ENCODE measurements around the gene SRSF1. TPM values are rescaled to one million over a fixed set of nuclear protein-coding genes. Genes with fewer than 3 reads are reported as not detected.

Gene SRSF1
- total RNA-seq, 1 donor from 2014 or later, result 92.4 TPM

DNA sequence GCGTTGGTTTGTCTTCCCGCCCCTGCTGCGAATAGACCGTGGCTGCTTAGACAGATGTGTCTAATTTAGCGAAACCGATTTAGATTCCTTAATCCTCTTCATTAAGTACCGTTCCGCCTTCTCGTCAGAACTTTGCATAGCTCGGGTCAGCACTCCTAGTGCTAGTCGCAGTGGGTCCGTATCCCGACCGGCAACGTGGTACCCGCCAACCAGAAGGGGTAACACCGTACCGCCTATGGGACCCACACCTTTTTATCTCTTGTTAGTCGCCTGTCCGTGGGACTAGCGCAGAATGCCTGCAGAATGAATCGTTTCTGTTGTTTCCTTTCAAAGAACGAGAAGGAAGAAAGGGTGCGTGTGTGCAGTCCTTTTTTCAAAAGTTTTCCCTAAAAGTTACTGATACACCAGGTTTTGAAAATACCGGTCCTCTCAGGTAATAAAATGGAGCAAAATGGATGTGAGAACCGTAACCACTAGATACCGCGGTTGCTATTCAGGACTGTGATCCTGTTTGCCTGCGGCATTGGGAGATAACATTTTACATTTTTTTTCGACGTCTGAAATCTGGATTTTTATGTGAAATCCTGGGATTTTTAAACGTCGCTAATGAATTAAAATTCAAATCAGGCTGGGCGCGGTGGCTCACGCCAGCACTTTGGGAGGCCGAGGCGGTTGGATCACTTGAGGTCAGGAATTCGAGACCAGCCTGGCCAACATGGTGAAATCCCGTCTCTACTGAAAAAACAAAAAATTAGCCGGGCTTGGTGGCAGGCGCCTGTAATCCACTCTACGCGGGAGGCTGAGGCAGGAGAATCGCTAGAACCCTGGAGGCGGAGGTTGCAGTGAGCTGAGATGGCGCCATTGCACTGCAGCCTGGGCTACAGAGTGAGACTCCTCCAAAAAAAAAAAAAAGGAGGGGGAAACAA, 998 bp upstream of the SRSF1 start:
- TF ChIP-seq, protein P1, sequence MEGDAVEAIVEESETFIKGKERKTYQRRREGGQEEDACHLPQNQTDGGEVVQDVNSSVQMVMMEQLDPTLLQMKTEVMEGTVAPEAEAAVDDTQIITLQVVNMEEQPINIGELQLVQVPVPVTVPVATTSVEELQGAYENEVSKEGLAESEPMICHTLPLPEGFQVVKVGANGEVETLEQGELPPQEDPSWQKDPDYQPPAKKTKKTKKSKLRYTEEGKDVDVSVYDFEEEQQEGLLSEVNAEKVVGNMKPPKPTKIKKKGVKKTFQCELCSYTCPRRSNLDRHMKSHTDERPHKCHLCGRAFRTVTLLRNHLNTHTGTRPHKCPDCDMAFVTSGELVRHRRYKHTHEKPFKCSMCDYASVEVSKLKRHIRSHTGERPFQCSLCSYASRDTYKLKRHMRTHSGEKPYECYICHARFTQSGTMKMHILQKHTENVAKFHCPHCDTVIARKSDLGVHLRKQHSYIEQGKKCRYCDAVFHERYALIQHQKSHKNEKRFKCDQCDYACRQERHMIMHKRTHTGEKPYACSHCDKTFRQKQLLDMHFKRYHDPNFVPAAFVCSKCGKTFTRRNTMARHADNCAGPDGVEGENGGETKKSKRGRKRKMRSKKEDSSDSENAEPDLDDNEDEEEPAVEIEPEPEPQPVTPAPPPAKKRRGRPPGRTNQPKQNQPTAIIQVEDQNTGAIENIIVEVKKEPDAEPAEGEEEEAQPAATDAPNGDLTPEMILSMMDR (IDR thresholded peaks at IDR 0.05; ENCODE audit: borderline replicate concordance), result no peak
- Histone ChIP-seq H3K4me3 (peak overlapping the region; percentile 96), H3K9me3 (replicated peaks) (no peaks in the 10 kb centered on the region), H3K27me3 (ENCODE audit: low read depth) (no peaks in the 10 kb centered on the region), H3K36me3 (peaks cover 31% of the 10 kb centered on the region), H3K27ac (replicated peaks) (peak overlapping the region; percentile 98), H3K4me1 (peaks cover 51% of the 10 kb centered on the region)
- intact Hi-C loops (cut with micrococcal nuclease), result loop anchor here (10.0 kb wide), 1 partner anchor 107 kb away; no protein-coding TSS in a partner anchor
- DNase-seq, result no peak

DNA sequence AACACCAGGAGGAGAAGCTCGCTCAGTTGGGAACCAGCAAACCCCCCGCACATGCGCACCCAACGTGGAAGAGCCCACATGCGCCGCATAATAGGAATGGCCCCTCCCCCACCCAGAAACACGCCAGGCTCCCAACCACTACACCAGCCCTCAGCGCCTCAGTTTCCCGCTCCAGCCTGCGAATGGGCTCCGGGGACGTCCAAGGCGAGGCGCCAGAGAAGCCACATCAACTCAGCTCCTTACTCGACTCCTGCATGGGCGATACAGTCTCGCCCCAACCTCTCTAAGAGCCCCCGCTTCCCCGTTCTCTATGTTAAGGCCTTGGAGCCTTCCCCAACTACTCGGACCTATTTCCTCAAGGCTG, 504 bp downstream of the SRSF1 start:
- TF ChIP-seq, protein P1 (IDR thresholded peaks at IDR 0.05; ENCODE audit: borderline replicate concordance), result no peak
- H3K27me3 ChIP-seq (ENCODE audit: low read depth), result no peaks in the 10 kb centered on the region
- H3K4me3 ChIP-seq, result peak overlapping the region; percentile 96
- intact Hi-C loops (cut with micrococcal nuclease), result loop anchor here (10.0 kb wide), 1 partner anchor 108 kb away; no protein-coding TSS in a partner anchor
- peak; percentile 75 for DNase-seq
- no peaks in the 10 kb centered on the region for H3K9me3 ChIP-seq (replicated peaks)
- H3K27ac ChIP-seq (replicated peaks), result peak overlapping the region; percentile 98
- H3K36me3 ChIP-seq, result peaks cover 40% of the 10 kb centered on the region
- H3K4me1 ChIP-seq, result peaks cover 66% of the 10 kb centered on the region

DNA sequence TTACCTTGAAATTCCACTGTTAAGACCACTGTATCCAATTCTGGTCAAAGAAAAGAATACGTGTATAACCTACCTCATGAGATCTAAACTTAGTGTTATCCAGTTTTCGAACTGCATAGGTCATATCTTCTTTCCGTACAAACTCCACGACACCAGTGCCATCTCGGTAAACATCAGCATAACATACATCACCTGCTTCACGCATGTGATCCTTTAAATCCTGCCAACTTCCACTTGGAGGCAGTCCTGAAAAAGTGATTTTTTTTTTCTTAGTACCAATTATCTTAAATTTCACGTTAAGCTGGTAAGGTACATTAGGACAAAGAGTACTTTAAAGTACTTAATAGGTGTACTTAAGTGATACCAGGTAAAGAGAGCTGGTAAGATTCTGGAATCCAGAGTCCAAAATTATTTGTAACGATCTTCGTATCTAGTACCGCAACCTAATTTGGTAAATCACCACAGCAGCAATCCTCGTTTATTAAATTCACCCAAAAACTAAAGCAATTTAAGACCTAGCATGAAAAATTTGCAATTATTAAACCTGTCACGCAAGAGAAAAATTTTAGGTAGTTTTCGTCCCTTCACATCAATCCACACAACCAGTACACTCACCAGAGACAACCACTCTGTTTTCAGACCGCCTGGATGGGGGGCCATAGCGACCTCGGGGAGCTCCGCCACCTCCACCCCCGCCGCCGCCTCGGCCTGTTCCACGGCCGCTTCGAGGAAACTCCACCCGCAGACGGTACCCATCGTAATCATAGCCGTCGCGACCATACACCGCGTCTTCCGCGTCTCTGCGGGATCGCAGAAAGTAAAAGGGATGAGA, 1.1 kb downstream of the SRSF1 start:
- Histone ChIP-seq H3K27ac (replicated peaks) (peak overlapping the region; percentile 98), H3K4me3 (peak overlapping the region; percentile 96), H3K36me3 (peaks cover 44% of the 10 kb centered on the region), H3K4me1 (peaks cover 69% of the 10 kb centered on the region), H3K9me3 (replicated peaks) (no peaks in the 10 kb centered on the region), H3K27me3 (ENCODE audit: low read depth) (no peaks in the 10 kb centered on the region)
- TF ChIP-seq, protein P1 (IDR thresholded peaks at IDR 0.05; ENCODE audit: borderline replicate concordance), result no peak
- intact Hi-C loops (cut with micrococcal nuclease), result loop anchor here (10.0 kb wide), 1 partner anchor 109 kb away; no protein-coding TSS in a partner anchor
- DNase-seq, result no peak

DNA sequence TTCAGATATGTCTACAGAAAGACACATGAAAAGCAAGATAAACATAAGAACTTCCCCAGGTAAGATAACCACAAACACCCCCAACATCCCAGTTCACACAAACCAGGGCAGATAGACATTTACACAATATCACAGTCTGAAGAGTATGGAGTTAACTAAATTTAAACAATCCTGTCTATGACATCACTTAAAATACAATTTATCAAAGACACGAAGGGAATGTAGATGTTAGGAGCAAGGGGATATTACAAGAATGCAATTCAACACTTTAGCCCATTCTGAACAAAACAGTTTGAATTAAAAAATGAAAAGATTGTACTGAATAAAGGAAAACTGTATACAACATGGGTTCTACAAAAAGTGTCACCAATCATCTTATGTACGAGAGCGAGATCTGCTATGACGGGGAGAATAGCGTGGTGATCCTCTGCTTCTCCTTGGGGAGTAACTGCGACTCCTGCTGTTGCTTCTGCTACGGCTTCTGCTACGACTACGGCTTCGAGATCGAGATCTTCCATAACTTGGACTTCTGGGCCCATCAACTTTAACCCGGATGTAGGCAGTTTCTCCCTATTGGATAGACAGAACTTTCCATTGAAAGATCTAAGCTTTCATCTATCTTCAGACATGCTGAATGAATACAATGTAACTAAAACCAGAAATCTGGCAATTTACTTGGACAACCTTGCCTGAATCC, 1.9 kb downstream of the SRSF1 start:
- peaks cover 51% of the 10 kb centered on the region for H3K36me3 ChIP-seq

More for the DNA sequence above, 1.9 kb downstream of the SRSF1 start:
- Histone ChIP-seq H3K9me3 (replicated peaks) (no peaks in the 10 kb centered on the region), H3K27me3 (ENCODE audit: low read depth) (no peaks in the 10 kb centered on the region), H3K27ac (replicated peaks) (peak overlapping the region; percentile 7), H3K4me3 (peak overlapping the region; percentile 96), H3K4me1 (peaks cover 77% of the 10 kb centered on the region)
- TF ChIP-seq, protein P1 (IDR thresholded peaks at IDR 0.05; ENCODE audit: borderline replicate concordance), result no peak
- intact Hi-C loops (cut with micrococcal nuclease), result loop anchor here (10.0 kb wide), 1 partner anchor 110 kb away; no protein-coding TSS in a partner anchor
- no peak for DNase-seq

All from left ventricle myocardium inferior (tissue), 1 donor.